Measurements from ENCODE around the gene RILPL1.
A peak's percentile ranks its signal among the peaks of the same experiment; 100 is the strongest.
"Not testable (repeated sequence)": the region's sequence is repeated elsewhere in the genome, so short reads cannot be mapped to it uniquely, and the experiment has no call there.

Gene RILPL1, protein sequence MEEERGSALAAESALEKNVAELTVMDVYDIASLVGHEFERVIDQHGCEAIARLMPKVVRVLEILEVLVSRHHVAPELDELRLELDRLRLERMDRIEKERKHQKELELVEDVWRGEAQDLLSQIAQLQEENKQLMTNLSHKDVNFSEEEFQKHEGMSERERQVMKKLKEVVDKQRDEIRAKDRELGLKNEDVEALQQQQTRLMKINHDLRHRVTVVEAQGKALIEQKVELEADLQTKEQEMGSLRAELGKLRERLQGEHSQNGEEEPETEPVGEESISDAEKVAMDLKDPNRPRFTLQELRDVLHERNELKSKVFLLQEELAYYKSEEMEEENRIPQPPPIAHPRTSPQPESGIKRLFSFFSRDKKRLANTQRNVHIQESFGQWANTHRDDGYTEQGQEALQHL

DNA sequence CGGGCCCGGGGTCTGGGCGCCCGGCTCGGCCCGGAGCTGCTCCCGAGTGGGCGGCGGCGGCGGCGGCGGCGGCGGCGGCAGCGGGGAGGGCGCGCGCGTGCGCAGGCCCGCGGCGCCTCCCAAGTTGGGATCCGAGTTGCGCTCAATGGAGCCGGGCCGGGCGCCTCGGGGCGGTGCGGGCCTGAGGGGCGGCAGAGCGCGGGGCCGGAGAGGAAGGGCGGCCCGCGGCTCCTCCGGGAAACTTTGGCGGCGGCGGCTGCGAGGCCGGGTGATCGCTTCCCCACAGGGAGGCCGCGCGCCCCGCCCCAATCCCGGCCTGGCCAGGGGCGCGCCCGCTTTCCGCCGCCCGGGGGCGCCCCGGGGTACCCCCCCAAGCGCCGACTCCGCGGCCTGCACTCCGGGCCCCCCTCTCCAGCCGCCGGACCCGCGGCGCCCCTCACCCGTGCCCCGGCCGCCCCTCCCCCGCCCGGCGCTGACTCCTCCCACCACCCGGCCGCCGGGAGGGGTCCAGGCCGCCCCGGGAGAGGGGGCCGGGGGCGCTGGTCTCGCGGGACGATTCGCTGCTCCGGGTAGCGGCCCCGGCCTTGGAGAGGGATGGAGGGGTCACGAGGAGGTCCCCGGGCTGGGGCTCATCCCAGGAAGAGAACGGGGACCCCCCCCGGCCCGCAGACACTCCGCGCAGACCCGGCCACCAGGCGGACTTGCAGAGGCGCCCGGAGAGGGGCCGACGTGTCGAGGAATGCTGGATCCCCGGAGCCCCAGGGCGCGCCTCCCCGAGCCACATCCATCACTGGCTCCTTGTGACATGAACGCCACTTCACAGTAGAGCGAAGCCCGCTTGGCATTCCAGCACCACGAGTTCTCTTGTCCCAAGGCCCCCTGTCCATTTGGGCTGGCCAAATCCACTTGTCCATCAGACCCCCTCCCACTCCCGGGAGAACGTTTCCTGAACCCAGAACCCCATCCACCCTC lies at the start of gene RILPL1:
Gene RILPL1 (minus strand): TSS at position 48 of the 972 bp plus-strand sequence. CDS start 237 bp downstream, outside the sequence.
- POLR2A ChIA-PET, result no interaction called here
- peak; percentile 82 for DNase-seq (ENCODE audit: extremely low spot score)
- CTCF ChIA-PET, result interaction anchor here (1.4 to 1.6 kb wide), 2 partner anchors 8 to 24 kb away, joined by 3 to 5 read pairs; no protein-coding TSS in a partner anchor

DNA sequence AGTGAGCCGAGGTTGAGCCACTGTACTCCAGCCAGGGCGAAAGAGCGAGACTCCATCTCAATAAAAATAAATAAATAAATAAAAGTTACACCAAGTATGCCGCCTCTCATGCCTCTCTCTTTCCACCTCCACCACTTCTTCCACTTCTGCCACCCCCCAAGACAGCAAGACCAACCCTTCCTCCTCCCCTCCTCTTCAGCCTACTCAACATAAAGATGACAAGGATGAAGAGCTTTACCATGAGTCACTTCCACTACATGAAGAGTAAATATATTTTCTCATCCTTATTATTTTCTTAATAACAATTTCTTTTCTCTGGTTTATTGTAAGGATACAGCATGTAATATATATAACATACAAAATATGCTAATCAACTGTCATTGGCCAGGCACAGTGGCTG lies 47.3 kb upstream of the RILPL1 start:
- CTCF ChIA-PET, result interaction anchor here (1.6 kb wide), 1 partner anchor 39 kb away, joined by 3 read pairs; no protein-coding TSS in a partner anchor

More for the DNA sequence above, at the start of gene RILPL1:
- TF ChIP-seq CTCF (IDR thresholded peaks at IDR 0.05; ENCODE audit: control extremely low read depth, extremely low read depth, low read depth, missing control alignments), result peak; percentile 54

GRCh38 chr12:123578829-123579228 lies 45.3 kb upstream of the RILPL1 start:
- CTCF ChIA-PET; DNase-seq (ENCODE audit: extremely low spot score); POLR2A ChIA-PET: not testable (repeated sequence)

More for the DNA sequence above, 47.3 kb upstream of the RILPL1 start:
- POLR2A ChIA-PET, result no interaction called here
- TF ChIP-seq CTCF (IDR thresholded peaks at IDR 0.05; ENCODE audit: control extremely low read depth, extremely low read depth, low read depth, missing control alignments), result no peak
- no peak for DNase-seq (ENCODE audit: extremely low spot score)

GRCh38 chr12:123578243-123578642 lies 44.7 kb upstream of the RILPL1 start:
- TF ChIP-seq CTCF (IDR thresholded peaks at IDR 0.05; ENCODE audit: control extremely low read depth, extremely low read depth, low read depth, missing control alignments), result no peak
- no peak for DNase-seq (ENCODE audit: extremely low spot score)
- ChIA-PET POLR2A (no interaction called here), CTCF (no interaction called here)

GRCh38 chr12:123576611-123577010 lies 43.1 kb upstream of the RILPL1 start:
- DNase-seq (ENCODE audit: extremely low spot score), result no peak
- no peak for TF ChIP-seq CTCF (IDR thresholded peaks at IDR 0.05; ENCODE audit: control extremely low read depth, extremely low read depth, low read depth, missing control alignments)
- POLR2A ChIA-PET, result no interaction called here
- CTCF ChIA-PET, result interaction anchor here (0.8 to 1.3 kb wide), 2 partner anchors 14 to 328 kb away, joined by 3 read pairs; no protein-coding TSS in a partner anchor

- POLR2A ChIA-PET, result no interaction called here
- CTCF ChIA-PET, result interaction anchor here (0.7 to 1.6 kb wide), 4 partner anchors 8 to 336 kb away, joined by 3 to 6 read pairs (median 3); no protein-coding TSS in a partner anchor
- no peak for DNase-seq (ENCODE audit: extremely low spot score)
- TF ChIP-seq CTCF (IDR thresholded peaks at IDR 0.05; ENCODE audit: control extremely low read depth, extremely low read depth, low read depth, missing control alignments), result no peak
Observed at GRCh38 chr12:123573870-123574269, 40.4 kb upstream of the RILPL1 start.

Data from GM10248 (cell line).